Astrocyte (in vitro differentiated cells and primary cell): ENCODE results near the gene MED12L.

Experiments used
- EZH2 ChIP-seq: IDR thresholded peaks from 2 replicates; pipeline ENCODE4 v1.6.1; 2012; ENCODE audit warnings: mild to moderate bottlenecking, low read length, inconsistent platforms; ENCODE audit not compliant: insufficient read depth
- TF ChIP-seq, protein P1 (sequence below): IDR thresholded peaks from 2 replicates; pipeline ENCODE4 v1.5.1; 2011; ENCODE audit warnings: low read depth, mild to moderate bottlenecking, inconsistent platforms, low read length, moderate library complexity; ENCODE audit not compliant: insufficient read depth

DNA sequence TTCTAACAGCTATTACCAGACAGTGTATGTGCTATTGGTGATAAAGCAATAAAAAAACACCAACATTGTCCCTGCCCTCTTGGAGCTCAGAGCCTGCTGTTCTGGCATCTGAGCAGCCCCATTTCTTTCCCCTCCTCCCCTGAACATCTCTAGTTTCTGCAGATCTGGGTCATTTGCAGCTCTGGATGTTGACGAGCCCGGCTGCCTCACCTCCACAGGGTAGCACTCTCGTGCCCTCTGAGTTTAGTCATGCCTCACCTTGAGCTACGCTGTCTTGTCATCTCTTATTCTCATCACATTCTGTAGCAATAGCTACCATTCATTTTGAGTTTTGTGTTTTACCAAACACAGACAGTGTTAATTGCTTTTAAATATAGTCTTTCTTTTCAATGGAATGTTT is 147.5 kb downstream of the MED12L start:
- TF ChIP-seq EZH2 = no peak
- TF ChIP-seq, protein P1, sequence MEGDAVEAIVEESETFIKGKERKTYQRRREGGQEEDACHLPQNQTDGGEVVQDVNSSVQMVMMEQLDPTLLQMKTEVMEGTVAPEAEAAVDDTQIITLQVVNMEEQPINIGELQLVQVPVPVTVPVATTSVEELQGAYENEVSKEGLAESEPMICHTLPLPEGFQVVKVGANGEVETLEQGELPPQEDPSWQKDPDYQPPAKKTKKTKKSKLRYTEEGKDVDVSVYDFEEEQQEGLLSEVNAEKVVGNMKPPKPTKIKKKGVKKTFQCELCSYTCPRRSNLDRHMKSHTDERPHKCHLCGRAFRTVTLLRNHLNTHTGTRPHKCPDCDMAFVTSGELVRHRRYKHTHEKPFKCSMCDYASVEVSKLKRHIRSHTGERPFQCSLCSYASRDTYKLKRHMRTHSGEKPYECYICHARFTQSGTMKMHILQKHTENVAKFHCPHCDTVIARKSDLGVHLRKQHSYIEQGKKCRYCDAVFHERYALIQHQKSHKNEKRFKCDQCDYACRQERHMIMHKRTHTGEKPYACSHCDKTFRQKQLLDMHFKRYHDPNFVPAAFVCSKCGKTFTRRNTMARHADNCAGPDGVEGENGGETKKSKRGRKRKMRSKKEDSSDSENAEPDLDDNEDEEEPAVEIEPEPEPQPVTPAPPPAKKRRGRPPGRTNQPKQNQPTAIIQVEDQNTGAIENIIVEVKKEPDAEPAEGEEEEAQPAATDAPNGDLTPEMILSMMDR = no peak
